Choroid plexus epithelial cell (primary cell): ENCODE results near the gene DCDC2.
"Not testable (repeated sequence)": the region's sequence is repeated elsewhere in the genome, so short reads cannot be mapped to it uniquely, and the experiment has no call there.

Experiments
- DNase-seq: peaks from one replicate; pipeline ENCODE4 v3.0.0-alpha.2; 2010; ENCODE audit warnings: low read depth
- H3K4me3 ChIP-seq: 2 replicates; pipeline ENCODE4 v1.5.1; 2011; ENCODE audit warnings: low read depth, mild to moderate bottlenecking, control low read depth, low read length, moderate library complexity
- TF ChIP-seq, protein P1 (sequence below): conservative IDR thresholded peaks from 2 replicates; pipeline ENCODE4 v1.5.1; 2011; ENCODE audit warnings: low read depth, mild to moderate bottlenecking, control low read depth, inconsistent platforms, low read length, moderate library complexity

Gene DCDC2

DNA sequence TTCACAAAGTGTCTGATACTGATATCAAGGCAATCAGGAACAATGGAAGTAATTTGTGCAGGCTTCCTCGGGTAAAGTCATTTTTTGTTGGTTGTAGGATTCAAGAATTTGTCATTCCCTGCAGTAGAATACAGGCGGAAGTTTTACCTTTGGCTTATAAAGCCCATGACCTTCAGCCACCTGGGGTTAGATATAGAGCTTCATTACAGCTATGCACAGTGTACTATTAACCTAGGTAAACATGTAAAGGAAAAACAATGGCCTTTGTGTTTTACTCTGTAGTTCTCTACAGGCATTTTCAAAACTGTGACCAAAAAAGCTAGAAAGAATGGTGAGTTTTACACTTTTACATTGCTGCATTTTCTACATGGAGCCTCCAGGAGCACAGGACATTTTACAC, 116.9 kb downstream of the DCDC2 start:
- TF ChIP-seq, protein P1, sequence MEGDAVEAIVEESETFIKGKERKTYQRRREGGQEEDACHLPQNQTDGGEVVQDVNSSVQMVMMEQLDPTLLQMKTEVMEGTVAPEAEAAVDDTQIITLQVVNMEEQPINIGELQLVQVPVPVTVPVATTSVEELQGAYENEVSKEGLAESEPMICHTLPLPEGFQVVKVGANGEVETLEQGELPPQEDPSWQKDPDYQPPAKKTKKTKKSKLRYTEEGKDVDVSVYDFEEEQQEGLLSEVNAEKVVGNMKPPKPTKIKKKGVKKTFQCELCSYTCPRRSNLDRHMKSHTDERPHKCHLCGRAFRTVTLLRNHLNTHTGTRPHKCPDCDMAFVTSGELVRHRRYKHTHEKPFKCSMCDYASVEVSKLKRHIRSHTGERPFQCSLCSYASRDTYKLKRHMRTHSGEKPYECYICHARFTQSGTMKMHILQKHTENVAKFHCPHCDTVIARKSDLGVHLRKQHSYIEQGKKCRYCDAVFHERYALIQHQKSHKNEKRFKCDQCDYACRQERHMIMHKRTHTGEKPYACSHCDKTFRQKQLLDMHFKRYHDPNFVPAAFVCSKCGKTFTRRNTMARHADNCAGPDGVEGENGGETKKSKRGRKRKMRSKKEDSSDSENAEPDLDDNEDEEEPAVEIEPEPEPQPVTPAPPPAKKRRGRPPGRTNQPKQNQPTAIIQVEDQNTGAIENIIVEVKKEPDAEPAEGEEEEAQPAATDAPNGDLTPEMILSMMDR = no peak
- DNase-seq = no peak
- H3K4me3 ChIP-seq = no peak overlapping the region

DNA sequence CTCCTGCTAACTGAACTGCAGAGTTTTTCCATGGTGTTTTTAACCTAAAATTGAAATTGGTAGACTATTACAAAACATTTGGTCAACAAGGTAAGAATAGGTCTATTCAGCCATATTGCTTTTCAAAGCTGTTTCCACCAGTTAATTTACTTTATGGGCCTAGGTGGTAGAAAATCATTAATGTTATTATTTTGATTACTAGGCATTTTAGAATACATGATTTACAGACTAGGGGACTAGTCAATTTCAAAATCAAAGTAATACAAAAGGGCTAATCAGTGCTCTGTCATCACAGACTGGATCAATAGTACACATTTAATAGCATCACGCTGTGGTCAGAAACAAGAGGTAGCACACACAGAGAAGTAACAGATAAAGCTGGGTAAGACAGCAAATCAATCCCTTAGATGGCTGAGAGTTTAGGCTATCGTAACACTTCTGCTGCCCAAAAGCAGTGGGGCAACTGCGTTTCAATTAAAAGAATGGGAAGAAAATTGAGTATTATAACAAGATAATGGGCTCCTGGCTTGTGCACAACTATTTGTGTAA, 117.4 kb downstream of the DCDC2 start:
- no peak overlapping the region for H3K4me3 ChIP-seq
- no peak for DNase-seq
- TF ChIP-seq, protein P1 = no peak

DNA sequence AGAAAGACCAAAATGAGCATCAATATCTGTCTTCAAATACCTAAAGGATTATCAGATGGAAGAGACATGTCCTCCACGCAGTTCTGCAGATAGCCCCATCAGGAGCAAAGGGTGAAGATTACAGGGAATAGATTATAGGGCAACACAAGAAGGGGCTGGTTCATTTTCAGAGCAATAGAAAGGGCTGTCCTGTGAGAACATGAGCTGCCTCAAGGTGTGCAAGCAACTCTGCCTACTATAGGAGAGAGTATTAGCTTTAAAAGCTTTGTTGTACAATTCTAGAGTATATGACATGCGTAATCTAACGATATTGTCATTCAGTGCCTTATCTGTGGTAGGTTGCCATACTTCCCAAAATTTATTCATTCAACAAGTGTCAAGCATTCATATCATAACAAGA, 119.2 kb downstream of the DCDC2 start:
- H3K4me3 ChIP-seq = no peak overlapping the region
- TF ChIP-seq, protein P1 = no peak
- no peak for DNase-seq

DNA sequence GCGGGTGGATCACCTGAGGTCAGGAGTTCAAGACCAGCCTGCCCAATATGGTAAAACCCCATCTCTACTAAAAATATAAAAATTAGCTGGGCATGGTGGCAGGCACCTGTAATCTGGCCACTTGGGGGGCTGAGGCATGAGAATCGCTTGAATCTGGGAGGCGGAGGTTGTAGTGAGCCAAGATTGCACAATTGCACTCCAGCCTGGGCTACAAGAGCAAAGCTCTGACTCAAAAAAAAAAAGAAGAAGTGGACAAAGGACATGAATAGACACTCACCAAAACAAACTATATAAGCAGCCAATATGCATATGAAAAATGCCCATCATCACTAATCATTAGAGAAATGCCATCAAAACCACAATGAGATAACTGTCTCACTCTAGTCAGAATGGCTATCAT, 121.1 kb downstream of the DCDC2 start:
- not testable (repeated sequence) for DNase-seq

DNA sequence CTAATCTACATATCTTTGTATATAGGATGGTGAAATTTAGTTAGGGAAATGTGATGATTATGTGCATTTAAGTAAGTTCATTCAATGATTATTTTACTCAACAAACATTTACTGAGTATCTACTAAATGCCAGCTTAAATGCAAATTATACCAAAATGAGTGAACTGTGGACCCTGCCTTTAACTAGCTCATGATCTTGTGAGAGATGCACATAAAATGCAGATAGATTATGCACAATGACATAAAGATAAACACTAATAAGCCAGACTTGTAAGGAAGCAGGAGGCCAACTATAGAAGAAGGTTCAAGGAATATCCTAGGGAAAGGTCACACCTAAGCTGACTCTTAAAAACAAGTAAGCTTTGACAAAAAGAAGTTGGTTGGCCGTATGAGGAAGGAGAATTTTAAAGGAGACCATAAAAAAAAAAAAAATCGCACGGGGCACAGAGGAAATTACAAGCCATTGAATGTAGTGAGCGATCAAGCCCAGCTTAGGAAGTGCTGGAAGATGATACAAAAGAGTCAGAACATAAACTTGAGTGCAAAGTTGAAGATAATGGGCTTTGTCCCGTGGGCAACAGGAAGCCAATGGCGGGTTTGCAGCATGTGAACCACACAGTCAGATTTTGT, 123.9 kb downstream of the DCDC2 start:
- no peak overlapping the region for H3K4me3 ChIP-seq
- TF ChIP-seq, protein P1 = no peak
- no peak for DNase-seq

More for the DNA sequence above, 121.1 kb downstream of the DCDC2 start:
- H3K4me3 ChIP-seq = not testable (repeated sequence)

DNA sequence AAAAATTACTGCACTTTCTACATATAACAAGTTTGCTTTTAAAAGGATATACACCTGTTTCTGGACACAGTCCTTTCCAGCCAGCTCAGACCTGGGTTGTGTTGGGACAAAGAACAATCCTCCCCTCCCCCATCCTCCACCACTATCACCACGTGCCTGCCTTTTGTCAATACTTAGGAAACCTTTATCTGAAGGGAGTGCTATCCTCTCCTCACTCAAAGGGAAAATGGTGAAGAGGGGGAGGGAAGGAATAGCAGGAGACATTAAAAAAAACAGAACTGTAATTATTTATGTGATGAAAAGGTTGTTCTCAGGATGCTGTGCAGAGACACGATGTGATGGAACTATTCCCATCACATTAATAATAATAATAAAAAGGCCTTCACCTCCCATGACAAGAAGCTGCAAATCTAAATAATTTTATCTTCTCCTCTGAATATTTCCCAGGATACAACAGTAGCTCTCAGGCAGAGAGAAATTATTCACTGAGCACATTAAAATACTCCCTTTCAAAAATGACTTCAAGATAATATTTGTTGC, 126.4 kb downstream of the DCDC2 start:
- TF ChIP-seq, protein P1 = no peak
- H3K4me3 ChIP-seq = no peak overlapping the region
- no peak for DNase-seq

DNA sequence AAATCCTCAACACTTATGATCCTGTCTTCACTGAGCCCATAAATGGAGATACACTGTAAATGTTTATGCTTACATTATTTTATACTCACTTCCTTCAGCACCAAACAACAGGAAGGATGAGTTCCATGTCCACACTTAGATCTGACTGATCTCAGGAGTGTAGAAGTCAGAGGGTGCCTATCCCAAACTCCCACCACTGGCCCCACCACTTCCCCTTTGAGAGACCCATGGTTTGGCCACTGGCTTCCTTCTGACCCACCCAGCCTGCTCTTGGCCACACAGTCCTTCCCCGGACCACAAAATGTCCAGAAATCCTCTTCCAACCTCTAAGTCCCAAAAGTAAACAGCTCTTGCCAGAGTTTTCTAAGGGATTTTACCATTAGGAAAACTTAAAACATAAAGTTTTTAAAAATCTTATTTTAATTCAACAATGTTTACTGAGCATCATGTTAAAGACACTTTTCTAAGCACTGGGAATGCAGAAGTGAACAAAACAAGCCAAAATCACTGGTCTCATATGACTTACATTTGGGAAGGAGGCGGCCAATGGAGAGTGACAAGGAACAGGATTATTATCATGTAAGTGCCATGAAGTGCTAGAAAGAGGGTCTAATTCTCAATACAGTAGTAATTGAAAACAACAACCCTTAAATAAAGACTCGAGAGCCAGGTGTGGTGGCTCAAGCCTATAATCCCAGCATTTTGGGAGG, 128.0 kb downstream of the DCDC2 start:
- TF ChIP-seq, protein P1 = no peak
- H3K4me3 ChIP-seq = no peak overlapping the region
- no peak for DNase-seq
